ENCODE results near the gene HOXC13.

- TF ChIP-seq CTCF (IDR thresholded peaks at IDR 0.05), result no peak
- no peak for TF ChIP-seq POLR2A (IDR thresholded peaks at IDR 0.05)
Measured at GRCh38 chr12:53961025-53961761, 22.6 kb downstream of the HOXC13 start.
